GM12878 (cell line): ENCODE data around the gene TSPAN16. TPM values are rescaled to one million over a fixed set of nuclear protein-coding genes. Genes with fewer than 3 reads are reported as not detected.

Experiments used
- ATAC-seq: fragments of 200-7000 bp; cut with Tn5 transposase; 3 replicates; pipeline ENCODE4 v1.9.1; 2020; ENCODE audit warnings: mild to moderate bottlenecking, moderate library complexity
- BruUV-seq: library from RNA; stranded (reverse); fragments of 400-500 nt; replicated peaks from 2 replicates; lab custom pipeline; 2021; lab: Mats Ljungman, UMichigan
- CTCF ChIA-PET: fragments of 300-600 bp; sonication (Branson Sonifier 250); formaldehyde crosslinking; extraction: SDS; loops from one replicate; lab custom pipeline; 2021; ENCODE audit warnings: inconsistent platforms; lab: Yijun Ruan, JAX
- POLR2A ChIA-PET: fragments of 350-600 bp; formaldehyde crosslinking; extraction: SDS; loops from one replicate; lab custom pipeline; 2021; ENCODE audit warnings: inconsistent platforms; lab: Charles Lee
- RAD21 ChIA-PET: fragments of 300-600 bp; sonication (Branson Sonifier 250); formaldehyde crosslinking; loops from one replicate; lab custom pipeline; 2023; ENCODE audit warnings: antibody characterized with exemption; ENCODE audit not compliant: unreplicated experiment; lab: Charles Lee
- SMC1A ChIA-PET: fragments of 300-600 bp; sonication (Branson Sonifier 250); formaldehyde crosslinking; loops from one replicate; lab custom pipeline; 2023; ENCODE audit not compliant: unreplicated experiment, uncharacterized antibody; lab: Charles Lee
- DNase-seq: peaks from one replicate; pipeline ENCODE4 v3.0.0-alpha.2; 2011; ENCODE audit warnings: low read depth, low spot score
- FAIRE-seq: peaks from 3 replicates; lab custom pipeline; 2011; peaks lifted over from hg19 to GRCh38; lab: Jason Lieb, UNC
- H2AFZ ChIP-seq: 2 replicates; pipeline ENCODE4 v1.6.0; 2011; ENCODE audit warnings: low read depth, low read length, control low read depth; ENCODE audit not compliant: control insufficient read depth
- H3K27ac ChIP-seq: 2 replicates; pipeline ENCODE4 v1.5.1; 2011; ENCODE audit warnings: control low read depth; ENCODE audit not compliant: control insufficient read depth, insufficient read depth
- H3K27me3 ChIP-seq, 2 experiments: replicated peaks in 1 of 2; 2 replicates each; pipeline versions ENCODE4 v1.6.0 to v1.6.1; 2011; ENCODE audit warnings: low read length in 1 of 2; ENCODE audit not compliant: control insufficient read depth in 2 of 2, insufficient read depth in 2 of 2
- H3K36me3 ChIP-seq, 2 experiments: 2 replicates each; pipeline ENCODE4 v1.5.1; 2011; ENCODE audit warnings: low read length in 1 of 2; ENCODE audit not compliant: control insufficient read depth in 2 of 2, insufficient read depth in 2 of 2
- H3K4me1 ChIP-seq: 2 replicates; pipeline ENCODE4 v1.6.1; 2011; ENCODE audit warnings: mild to moderate bottlenecking, low read length, moderate library complexity, mixed read lengths; ENCODE audit not compliant: control insufficient read depth, insufficient read depth
- H3K4me2 ChIP-seq: 2 replicates; pipeline ENCODE4 v1.6.0; 2011; ENCODE audit warnings: control low read depth; ENCODE audit not compliant: control insufficient read depth, insufficient read depth
- H3K4me3 ChIP-seq: fragments of 200-600 bp; sonication (generic); 2 replicates; pipeline ENCODE4 v1.5.1; 2016
- H3K79me2 ChIP-seq: 2 replicates; pipeline ENCODE4 v1.6.0; 2011; ENCODE audit warnings: low read length; ENCODE audit not compliant: control insufficient read depth, insufficient read depth
- H3K9ac ChIP-seq: 2 replicates; pipeline ENCODE4 v1.8.0; 2011; ENCODE audit warnings: low read length, control low read depth, mixed read lengths; ENCODE audit not compliant: control insufficient read depth, insufficient read depth
- H3K9me3 ChIP-seq: replicated peaks from 3 replicates; pipeline ENCODE4 v1.5.1; 2011; ENCODE audit warnings: mild to moderate bottlenecking, low read length; ENCODE audit not compliant: control insufficient read depth, insufficient read depth
- H4K20me1 ChIP-seq: 2 replicates; pipeline ENCODE4 v1.6.0; 2011; ENCODE audit not compliant: control insufficient read depth, insufficient read depth
- IKZF1 ChIP-seq: fragments of 450-650 bp; conservative IDR thresholded peaks from 2 replicates; pipeline ENCODE4 v1.6.1; 2017; ENCODE audit warnings: antibody characterized with exemption, mild to moderate bottlenecking
- SPI1 ChIP-seq: IDR thresholded peaks from 2 replicates; pipeline ENCODE4 v1.6.1; 2011; ENCODE audit warnings: low read depth, mild to moderate bottlenecking, low read length, moderate library complexity, borderline replicate concordance; ENCODE audit not compliant: insufficient read depth
- TAF1 ChIP-seq: IDR thresholded peaks from 2 replicates; pipeline ENCODE4 v1.6.1; 2011; ENCODE audit warnings: mild to moderate bottlenecking, low read depth, low read length, borderline replicate concordance
- TCF3 ChIP-seq: IDR thresholded peaks from 2 replicates; pipeline ENCODE4 v1.6.1; 2012; ENCODE audit warnings: low read depth, mild to moderate bottlenecking, low read length, borderline replicate concordance; ENCODE audit not compliant: insufficient read depth
- YY1 ChIP-seq: IDR thresholded peaks from 2 replicates; pipeline ENCODE4 v1.6.1; 2011; ENCODE audit warnings: low read depth, mild to moderate bottlenecking, low read length
- WGBS: methylation state at CpG from one replicate; pipeline ENCODE4 v1.1.6; 2016; ENCODE audit warnings: low lambda C conversion rate; ENCODE audit not compliant: insufficient replicate concordance, insufficient coverage; ENCODE audit errors: missing lambda C conversion rate; 5-methylcytosine and 5-hydroxymethylcytosine counted together
- in situ Hi-C: fragments of 300-500 bp; cut with MboI; formaldehyde crosslinking; loops from 9 replicates; pipeline ENCODE4 v1.14.3; 2018; ENCODE audit warnings: mixed read lengths
- intact Hi-C: fragments of 100-400 bp; cut with micrococcal nuclease; formaldehyde crosslinking; loops from one replicate; pipeline ENCODE4 v1.14.2; 2022; ENCODE audit not compliant: unreplicated experiment
- polyA plus RNA-seq, 11 experiments: library from polyadenylated mRNA; depleted of rRNA in 4 of 11; unstranded in 6 of 11; stranded (reverse) in 5 of 11; fragments of >200 nt; fragmentation: Nextera tagmentation in 4 of 11; fragmentation: Illumina TruSeq in 1 of 11; extraction: Ambion mirVana in 4 of 11; extraction: Trizol in 1 of 11; gene quantifications; 1 replicate in 1 of 11; 2 replicates in 10 of 11; pipeline versions ENCODE4 v1.2.1 to v1.2.3, GENCODE V29; 2011 to 2016; ENCODE audit warnings: inconsistent platforms in 2 of 11, missing spikeins in 2 of 11, low read depth in 1 of 11
- total RNA-seq, 4 experiments: library from RNA; depleted of rRNA in 3 of 4; stranded (reverse); fragments of >200 nt in 3 of 4; fragmentation: Illumina TruSeq in 1 of 4; extraction: Trizol in 1 of 4; gene quantifications; 2 replicates each; pipeline versions ENCODE4 v1.2.1 to v1.2.3, GENCODE V29; 2013 to 2021

The TSPAN16 gene
- total and polyA plus RNA-seq, 10 of the 15 experiments (the other 5 are each of a cell fraction or from before 2014, with no cell fraction given) = not detected

DNA sequence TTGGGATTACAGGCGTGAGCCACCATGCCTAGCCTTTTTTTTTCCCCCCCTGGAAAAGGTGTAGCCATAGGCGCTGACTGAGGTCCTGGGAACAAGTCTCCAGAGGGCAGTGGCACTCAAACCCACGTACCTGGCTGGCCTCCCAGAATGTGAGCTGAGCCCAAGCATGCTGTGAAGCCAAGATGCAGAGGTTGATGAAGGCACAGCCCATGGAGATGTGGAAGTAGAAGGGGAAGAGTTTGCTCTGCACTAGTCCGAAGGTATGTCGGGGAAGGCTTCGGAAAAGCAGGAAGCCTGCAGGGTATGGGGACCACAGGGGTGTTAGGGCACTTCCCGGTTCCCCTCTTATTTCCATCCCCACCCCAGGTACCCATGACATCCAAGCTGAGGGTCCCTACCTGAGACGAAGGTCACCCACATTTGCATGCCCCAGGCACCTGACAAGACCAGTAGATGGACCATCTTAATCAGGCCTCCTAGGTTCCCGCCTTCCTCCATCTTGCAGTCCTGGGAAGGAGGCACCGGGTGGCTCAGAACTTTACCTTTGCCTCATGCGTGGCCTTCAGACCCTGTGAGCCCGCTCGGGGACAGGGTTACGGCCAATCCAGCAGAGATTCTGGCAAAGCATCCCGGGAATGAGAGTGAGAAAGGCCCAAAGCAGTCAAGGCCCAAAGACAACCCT lies 49.3 kb downstream of the TSPAN16 start:
- Histone ChIP-seq H3K4me3 (peak overlapping the region; percentile 95), H3K9ac (peak overlapping the region; percentile 79)
- no peak for FAIRE-seq

More for the DNA sequence above, 49.3 kb downstream of the TSPAN16 start:
- peak overlapping the region; percentile 92 for H3K4me2 ChIP-seq
- ChIA-PET POLR2A (interaction anchor here (1.2 to 3.4 kb wide), 5 partner anchors 14 to 36 kb away, joined by 4 to 48 read pairs (median 14); partner anchors contain the start of gene SWSAP1), CTCF (interaction anchor here (0.7 to 2.3 kb wide), 9 partner anchors 13 to 67 kb away, joined by 3 to 12 read pairs (median 4); no protein-coding TSS in a partner anchor), SMC1A (interaction anchor here (1.5 to 2.9 kb wide), 3 partner anchors 30 to 138 kb away, joined by 4 to 28 read pairs (median 5); partner anchors contain the start of gene SWSAP1), RAD21 (interaction anchor here (0.7 to 2.2 kb wide), 5 partner anchors 22 to 222 kb away, joined by 3 to 20 read pairs (median 11); partner anchors contain the start of gene SWSAP1)
- 0 out of 3 replicates have a peak, but pooled peaks have one; percentile 2 for ATAC-seq
- H3K4me1 ChIP-seq = peaks cover 11% of the 10 kb centered on the region
- no TSS peak for BruUV-seq
- H4K20me1 ChIP-seq = no peaks in the 10 kb centered on the region
- H2AFZ ChIP-seq = no peak overlapping the region; the same call in 1 of the 2 replicates
- H3K27me3 ChIP-seq = no peaks in the 10 kb centered on the region
- TF ChIP-seq IKZF1 (0 out of 2 replicates have a peak, but pooled peaks have one; percentile 11), SPI1 (0 out of 2 replicates have a peak, but pooled peaks have one; percentile 13), YY1 (0 out of 2 replicates have a peak, but pooled peaks have one; percentile 11), TAF1 (no peak), TCF3 (no peak)
- in situ Hi-C loops (no loop called here), intact Hi-C loops (no loop called here)
- WGBS = 55% methylated on average over 15 of the region's 15 CpGs
- peaks cover 10% of the 10 kb centered on the region for H3K79me2 ChIP-seq
- DNase-seq = no peak
- H3K9me3 ChIP-seq = peaks cover 5% of the 10 kb centered on the region; the same call in 2 of the 3 replicates
- H3K36me3 ChIP-seq = no peaks in the 10 kb centered on the region; a peak in 1 of 4 replicates
- peak overlapping the region; percentile 85 for H3K27ac ChIP-seq
